Muscle of back (tissue), 11 donors: ENCODE data around the gene ASCC1. TPM values are rescaled to one million over a fixed set of nuclear protein-coding genes. Genes with fewer than 3 reads are reported as not detected.
A peak's percentile ranks its signal among the peaks of the same experiment; 100 is the strongest.

Experiments
- DNase-seq, 3 donors: peaks; one replicate each; pipeline versions ENCODE4 v3.0.0 to v3.0.0-alpha.2; 2013
- polyA plus RNA-seq, 10 donors: library from polyadenylated mRNA; unstranded; fragments of 120-200 nt; gene quantifications; one replicate each; pipeline ENCODE4 v1.2.1, GENCODE V29; 2013; ENCODE audit not compliant: insufficient read length in 10 of 10

ASCC1 gene
- polyA plus RNA-seq, 10 donors = 19.7 to 28.2 (median 25.7) TPM

- no peak for DNase-seq
These were observed 147.8 kb downstream of the ASCC1 start for GRCh38 chr10:72068126-72068765.

DNA sequence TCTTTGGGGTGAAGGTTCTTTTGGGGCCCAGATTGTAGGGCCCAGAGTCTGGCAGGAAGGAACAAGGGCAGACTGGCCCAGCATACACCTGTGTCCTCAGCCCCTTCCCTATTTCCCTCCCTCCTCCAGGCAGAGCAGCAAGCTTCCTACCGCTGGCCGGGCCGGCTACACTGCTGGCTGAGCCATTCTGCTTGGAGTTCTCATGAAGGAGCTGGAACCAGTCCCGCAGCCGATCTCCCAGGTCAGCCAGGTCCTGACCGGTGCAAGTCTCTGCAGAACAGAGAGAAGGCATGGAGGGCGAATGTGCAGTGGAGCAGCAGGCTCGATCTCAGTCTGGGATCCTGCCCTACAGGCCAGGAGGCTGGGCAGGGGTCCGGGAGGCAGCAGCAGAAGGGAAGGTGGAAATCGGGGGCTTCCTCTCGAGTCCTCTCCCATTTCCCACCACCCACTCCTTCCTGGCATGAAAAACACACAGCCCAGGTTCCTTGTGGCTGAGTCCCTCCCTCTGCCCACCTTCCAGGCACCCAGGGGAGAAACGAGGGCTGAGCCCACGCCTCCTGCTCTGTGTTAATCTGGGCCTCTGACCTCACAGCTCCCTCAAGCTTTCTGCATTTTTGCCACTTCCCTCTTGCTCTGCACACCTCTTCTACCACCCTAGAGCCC, 148.5 kb downstream of the ASCC1 start:
- DNase-seq = no peak

GRCh38 chr10:72066318-72067284, 149.5 kb downstream of the ASCC1 start:
- peak in 1 of 3 donors; percentile 52 for DNase-seq

DNA sequence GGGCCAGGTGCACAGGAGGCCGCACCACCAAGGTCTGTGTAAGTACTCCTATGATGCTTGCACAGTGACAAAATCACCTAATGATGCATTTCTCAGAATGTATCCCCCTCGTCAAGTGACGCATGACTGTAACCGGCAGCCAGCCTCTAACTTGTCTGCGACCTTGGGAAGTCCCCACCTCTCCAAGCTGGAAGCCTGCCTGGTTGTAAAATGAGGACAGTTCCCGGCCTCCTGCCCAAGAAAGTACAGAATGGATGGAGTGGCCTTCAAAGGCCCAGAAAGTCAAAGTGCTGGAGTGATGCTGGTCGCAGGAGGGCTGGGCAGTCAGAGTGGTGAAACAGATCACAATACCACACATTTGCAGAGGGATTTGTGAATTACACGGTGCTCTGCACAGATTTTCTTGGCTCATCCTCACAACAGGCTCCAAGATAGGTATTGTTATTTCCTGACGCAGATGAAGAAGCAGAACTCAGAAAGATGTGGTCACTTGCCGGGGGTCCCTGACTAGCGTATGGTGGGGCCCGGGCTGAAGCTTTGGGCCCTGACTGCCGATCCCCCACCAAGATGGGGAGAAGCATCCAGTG, 150.5 kb downstream of the ASCC1 start:
- DNase-seq = peak in 1 of 3 donors; percentile 49

DNA sequence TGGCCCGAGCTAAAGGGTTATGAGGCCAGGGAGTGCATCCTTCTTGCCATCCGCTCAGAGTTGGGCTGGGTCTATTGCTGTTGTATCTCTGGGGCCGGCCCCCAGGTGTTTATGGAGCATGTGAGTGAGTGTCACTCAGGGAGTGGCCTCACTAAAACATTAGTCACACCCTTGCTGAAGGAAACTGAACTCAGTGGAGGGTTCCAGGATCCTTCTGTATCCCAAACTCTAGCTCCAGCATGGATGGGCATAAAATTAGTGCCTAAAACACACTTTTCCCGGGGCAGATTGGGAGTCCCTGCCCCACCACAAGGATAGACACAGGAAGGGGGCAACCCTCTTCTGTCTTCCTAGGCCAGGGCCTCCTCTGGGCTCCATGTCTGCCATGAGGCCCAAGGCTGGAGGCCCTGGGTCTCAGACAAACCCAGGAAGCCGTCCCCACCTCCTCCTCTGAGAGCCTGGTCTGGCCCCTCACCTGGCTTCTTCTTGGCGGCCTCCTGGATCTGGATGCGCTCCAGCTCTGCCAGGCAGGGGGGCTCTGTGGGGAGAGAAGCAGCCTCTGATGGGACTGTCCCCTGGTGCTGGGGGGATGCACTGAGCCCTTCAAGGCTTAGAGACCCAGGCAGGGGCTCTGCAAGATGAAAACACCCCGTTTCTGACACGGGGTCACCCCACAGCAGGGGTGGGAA, 152.2 kb downstream of the ASCC1 start:
- no peak for DNase-seq

DNA sequence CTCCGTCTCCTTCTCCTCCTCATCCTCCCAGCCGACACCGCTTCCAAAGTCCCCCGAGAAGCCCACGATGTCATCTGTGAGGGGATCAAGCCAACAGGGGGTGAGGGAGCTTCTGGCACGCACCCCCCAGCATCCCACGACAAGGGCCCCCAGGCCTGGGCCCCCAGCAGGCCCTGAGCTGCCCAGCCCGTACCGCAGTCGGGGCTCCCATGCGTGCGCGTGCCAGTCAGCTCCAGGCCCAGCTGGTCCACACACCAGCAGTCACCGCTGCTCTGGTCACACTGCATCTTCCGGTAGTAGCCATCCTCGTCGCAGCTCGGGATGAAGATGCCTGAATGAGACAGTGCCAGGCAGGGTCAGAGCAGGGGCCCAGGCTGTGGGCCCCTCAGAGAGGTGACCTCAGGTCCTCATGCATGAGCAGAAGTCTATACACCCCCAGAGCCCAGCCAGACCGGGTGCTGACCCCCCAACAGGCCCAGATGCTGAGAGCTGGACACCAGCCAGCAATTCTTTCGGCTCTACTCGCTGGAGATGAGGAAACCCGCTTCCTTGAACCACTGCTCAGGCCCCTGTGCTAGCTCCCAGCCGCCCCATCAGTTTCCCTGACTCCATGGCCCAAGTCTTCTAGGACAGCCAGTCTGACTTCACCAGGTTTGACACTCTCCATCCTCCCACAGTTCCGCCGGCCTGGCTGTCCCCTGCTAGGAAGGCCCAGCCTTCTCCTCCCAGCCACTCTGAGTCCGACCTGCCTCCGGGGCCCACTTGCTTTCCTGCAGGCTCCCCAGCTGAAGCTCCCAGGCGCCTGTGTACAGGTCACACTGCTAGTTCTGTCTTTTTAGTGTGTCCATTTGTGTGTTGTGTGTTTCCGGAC, 153.0 kb downstream of the ASCC1 start:
- no peak for DNase-seq

DNA sequence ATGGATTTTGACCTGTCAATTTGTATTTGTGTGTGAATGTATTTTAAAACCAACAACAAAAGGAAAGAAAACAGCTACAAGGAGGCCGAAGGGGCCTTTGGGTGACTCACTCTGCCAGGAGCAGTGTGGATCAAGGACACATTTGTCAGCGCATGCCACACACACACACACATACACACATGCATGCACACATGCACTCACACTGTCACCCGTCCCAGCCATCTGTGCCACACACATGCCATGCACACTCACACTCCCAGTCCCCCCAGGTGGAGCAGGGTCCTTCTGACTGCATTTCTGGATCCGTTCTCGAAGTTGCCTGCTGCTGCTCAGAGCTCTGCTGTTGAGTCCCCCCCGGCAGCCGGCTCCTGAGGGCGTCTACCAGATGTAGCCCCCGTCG, 153.7 kb downstream of the ASCC1 start:
- DNase-seq = no peak

DNA sequence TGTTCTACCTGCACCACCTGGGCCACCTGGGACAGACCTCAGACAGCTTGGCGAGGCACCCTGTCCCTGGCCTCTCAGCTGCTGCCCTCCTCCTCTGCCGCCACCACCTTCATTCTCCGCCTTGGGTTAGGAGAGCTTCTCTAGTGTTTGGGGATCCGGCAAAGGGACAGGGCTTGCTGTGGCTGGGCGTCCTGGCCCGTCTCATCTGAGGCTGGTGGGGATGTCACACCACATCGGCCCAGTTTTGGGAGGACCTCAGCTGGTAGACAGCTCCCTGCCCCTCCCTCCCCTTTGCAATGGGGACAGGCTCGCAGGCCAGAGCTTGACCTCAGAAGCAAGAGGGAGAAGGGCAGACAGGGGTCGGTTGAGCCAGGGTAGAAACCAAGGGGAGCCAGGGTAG, 154.1 kb downstream of the ASCC1 start:
- no peak for DNase-seq

DNA sequence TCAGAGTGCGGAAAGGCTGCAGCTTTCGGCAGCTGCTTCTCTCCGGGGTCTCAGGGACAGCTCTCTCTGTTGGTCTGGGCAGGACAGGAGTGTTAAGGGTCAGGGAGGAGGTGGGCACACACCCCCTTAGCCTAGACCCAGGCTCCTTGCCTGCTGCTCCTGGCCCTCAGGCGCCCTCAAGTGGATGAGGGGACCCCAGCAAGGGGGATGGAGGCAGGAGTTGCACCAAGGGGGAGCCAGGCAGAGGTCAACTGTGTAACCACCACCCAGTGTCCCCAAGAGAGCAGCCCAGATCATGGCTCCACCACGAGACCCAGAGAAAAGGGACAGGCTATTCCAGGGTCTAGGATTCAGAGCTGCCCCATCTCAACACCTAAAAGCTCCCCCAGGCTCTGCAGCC, 154.6 kb downstream of the ASCC1 start:
- no peak for DNase-seq

DNA sequence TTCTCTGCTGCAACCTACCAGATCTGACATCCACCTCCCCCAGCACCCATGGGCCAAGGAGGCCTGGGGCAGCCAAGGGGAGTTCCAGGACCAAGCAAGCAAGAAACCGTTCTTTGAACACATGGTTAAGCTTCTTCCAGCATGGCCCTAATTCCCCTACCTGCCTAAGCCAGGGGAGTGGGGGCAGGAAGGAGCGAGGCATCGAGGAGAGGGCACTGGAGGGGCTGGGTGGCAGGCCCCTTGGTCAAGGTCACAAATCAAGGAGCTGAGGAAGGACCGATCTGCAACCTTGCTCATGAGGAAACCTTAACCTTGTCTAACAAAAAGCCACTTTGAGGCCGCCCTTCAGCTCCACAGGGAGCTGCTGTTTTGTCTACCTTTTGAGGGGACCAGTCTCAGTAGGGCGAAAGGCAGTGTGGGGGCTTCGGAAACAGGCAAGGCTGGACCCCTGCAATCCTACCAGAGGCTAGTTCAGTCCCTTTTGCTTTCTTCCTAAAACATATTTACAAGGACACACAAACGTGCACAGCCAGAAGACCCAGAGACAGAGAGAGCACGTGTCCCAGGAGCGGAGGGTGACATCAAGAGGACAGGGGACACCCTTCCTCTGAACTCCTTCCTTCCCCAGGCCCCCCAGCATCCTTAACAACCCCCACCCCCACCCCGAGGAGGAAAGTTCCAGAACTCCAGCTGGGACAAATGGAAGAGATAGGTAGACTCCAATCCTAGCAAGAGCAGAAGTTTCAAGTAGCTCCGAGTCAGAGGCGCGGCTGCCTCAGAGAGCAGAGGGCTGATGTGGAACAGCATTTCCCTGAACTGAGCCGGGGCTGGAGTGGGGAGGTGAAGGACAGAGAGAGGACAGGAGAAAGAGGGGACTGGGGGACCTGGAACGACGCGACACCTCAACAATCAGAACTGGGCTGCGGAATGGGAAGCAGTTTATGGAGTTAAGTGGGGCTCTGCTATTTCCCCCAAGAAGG, 155.9 kb downstream of the ASCC1 start:
- no peak for DNase-seq

- no peak for DNase-seq
These were observed 156.9 kb downstream of the ASCC1 start for GRCh38 chr10:72058989-72059842.

DNA sequence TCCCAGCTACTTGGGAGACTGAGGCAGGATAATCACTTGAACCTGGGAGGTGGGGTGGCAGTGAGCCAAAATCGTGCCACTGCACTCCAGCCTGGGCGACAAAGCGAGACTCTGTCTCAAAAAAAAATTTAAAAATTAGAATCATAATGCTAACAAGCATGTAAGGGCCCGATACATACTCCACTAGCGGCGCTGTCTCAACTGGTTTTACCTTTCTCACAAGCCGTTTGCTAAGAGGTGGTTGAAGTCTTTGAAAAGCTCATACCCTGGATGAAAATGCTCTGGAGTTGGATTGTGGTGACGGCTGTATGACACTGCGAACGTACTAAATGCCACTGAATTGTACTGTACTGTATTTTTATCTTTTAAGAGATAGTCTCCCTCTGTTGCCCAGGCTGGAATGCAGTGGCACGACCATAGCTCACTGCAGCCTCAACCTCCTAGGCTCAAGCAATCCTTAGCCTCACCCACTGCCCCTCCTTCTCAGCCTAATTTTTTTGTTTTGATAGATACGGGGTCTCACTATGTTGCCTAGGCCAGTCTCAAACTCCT, 157.7 kb downstream of the ASCC1 start:
- no peak for DNase-seq

GRCh38 chr10:72056932-72057751, 158.9 kb downstream of the ASCC1 start:
- DNase-seq = no peak

- DNase-seq = no peak
These were observed 160.0 kb downstream of the ASCC1 start for GRCh38 chr10:72056113-72056512.

DNA sequence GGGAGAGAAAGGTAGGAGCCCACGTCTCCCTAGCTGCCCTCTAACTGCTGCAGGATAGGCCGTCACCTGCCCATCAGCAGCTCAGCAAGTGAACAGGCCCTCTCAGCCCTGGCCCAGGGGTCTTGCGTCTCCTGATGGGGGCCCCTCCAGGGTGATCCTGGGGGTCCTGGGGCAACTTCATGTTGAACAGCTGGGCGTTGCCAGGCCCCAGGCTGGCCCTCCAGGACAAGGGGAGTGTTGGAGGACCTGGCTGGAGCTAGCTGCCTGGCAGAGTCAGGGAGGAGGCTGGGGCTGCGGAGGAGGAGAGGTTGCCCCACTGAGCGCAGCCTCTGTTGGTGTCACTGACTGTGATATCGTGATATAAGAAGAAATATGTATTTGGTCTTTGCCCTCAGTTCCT, 162.4 kb downstream of the ASCC1 start:
- no peak for DNase-seq

DNA sequence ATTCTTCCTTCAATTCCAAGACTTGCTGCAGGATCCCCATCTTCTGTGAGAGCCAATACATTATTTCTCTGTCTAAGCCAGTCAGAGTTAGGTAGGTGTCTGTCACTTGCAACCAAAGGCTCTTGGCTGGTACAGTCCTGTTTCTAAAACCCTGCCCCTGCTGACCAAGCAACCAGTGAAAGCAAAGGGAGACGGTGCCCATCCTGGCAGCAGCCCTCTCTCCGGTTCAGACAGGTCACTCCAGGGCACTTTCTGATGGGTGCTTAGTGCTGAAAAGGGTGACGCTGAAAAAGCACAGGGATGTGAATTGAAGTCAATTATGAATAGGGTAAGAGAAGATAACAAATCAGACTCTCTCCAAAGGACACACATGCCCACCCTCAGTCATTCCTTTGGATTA, 165.2 kb downstream of the ASCC1 start:
- no peak for DNase-seq
